Osteocyte (in vitro differentiated cells): ENCODE data around the gene LHFPL3. TPM values are rescaled to one million over a fixed set of nuclear protein-coding genes. Genes with fewer than 3 reads are reported as not detected.
A peak's percentile ranks its signal among the peaks of the same experiment; 100 is the strongest.

ENCODE experiments used
- DNase-seq: peaks from one replicate; pipeline ENCODE4 v3.0.0; 2021; ENCODE audit warnings: mixed read lengths; ENCODE audit not compliant: unreplicated experiment; ENCODE audit errors: extremely low spot score
- H3K27ac Mint-ChIP-seq: one replicate; pipeline ENCODE4 v1.8.0; 2021; ENCODE audit warnings: mild to moderate bottlenecking, mixed read lengths; ENCODE audit not compliant: unreplicated experiment
- H3K27me3 Mint-ChIP-seq: one replicate; pipeline ENCODE4 v1.8.0; 2021; ENCODE audit warnings: mixed read lengths; ENCODE audit not compliant: unreplicated experiment
- H3K36me3 Mint-ChIP-seq: one replicate; pipeline ENCODE4 v1.8.0; 2021; ENCODE audit warnings: mixed read lengths; ENCODE audit not compliant: unreplicated experiment
- H3K4me1 Mint-ChIP-seq: one replicate; pipeline ENCODE4 v1.8.0; 2021; ENCODE audit warnings: mixed read lengths; ENCODE audit not compliant: unreplicated experiment
- H3K4me3 Mint-ChIP-seq: one replicate; pipeline ENCODE4 v1.8.0; 2021; ENCODE audit warnings: mild to moderate bottlenecking, moderate library complexity, mixed read lengths; ENCODE audit not compliant: unreplicated experiment
- H3K9me3 Mint-ChIP-seq: one replicate; pipeline ENCODE4 v1.8.0; 2021; ENCODE audit warnings: mixed read lengths; ENCODE audit not compliant: unreplicated experiment
- total RNA-seq: library from RNA; stranded (reverse); gene quantifications from 2 replicates; pipeline ENCODE4 v1.2.1, GENCODE V29; 2021
- TF ChIP-seq, protein P1 (sequence below): fragments of 200-600 bp; sonication (generic); IDR thresholded peaks from 2 replicates; pipeline ENCODE4 v1.5.0; 2021; ENCODE audit warnings: antibody characterized with exemption, mild to moderate bottlenecking, moderate library complexity

LHFPL3 gene
- total RNA-seq, 1 donor from 2014 or later: not detected

DNA sequence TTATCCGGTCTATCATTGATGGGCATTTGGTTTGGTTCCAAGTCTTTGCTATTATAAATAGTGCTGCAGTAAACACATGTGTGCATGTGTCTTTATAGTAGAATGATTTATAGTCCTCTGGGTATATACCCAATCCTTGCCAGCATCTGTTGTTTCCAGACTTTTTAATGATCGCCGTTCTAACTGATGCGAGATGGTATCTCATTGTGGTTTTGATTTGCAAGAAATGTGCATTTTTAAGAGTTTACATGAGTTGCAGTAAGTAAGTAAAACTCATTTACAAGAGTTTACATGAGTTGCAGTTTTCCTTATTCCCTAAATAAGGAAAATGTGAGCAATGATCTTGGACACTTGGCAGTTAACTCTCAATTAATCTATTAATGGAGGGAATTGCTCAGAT is 312.1 kb downstream of the LHFPL3 start:
- no peaks in the 10 kb centered on the region for H3K36me3 Mint-ChIP-seq
- H3K9me3 Mint-ChIP-seq: peaks cover 4% of the 10 kb centered on the region
- H3K4me3 Mint-ChIP-seq: no peak overlapping the region
- H3K4me1 Mint-ChIP-seq: no peaks in the 10 kb centered on the region
- no peak overlapping the region for H3K27ac Mint-ChIP-seq
- TF ChIP-seq, protein P1, sequence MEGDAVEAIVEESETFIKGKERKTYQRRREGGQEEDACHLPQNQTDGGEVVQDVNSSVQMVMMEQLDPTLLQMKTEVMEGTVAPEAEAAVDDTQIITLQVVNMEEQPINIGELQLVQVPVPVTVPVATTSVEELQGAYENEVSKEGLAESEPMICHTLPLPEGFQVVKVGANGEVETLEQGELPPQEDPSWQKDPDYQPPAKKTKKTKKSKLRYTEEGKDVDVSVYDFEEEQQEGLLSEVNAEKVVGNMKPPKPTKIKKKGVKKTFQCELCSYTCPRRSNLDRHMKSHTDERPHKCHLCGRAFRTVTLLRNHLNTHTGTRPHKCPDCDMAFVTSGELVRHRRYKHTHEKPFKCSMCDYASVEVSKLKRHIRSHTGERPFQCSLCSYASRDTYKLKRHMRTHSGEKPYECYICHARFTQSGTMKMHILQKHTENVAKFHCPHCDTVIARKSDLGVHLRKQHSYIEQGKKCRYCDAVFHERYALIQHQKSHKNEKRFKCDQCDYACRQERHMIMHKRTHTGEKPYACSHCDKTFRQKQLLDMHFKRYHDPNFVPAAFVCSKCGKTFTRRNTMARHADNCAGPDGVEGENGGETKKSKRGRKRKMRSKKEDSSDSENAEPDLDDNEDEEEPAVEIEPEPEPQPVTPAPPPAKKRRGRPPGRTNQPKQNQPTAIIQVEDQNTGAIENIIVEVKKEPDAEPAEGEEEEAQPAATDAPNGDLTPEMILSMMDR: no peak
- no peaks in the 10 kb centered on the region for H3K27me3 Mint-ChIP-seq
- DNase-seq: no peak

DNA sequence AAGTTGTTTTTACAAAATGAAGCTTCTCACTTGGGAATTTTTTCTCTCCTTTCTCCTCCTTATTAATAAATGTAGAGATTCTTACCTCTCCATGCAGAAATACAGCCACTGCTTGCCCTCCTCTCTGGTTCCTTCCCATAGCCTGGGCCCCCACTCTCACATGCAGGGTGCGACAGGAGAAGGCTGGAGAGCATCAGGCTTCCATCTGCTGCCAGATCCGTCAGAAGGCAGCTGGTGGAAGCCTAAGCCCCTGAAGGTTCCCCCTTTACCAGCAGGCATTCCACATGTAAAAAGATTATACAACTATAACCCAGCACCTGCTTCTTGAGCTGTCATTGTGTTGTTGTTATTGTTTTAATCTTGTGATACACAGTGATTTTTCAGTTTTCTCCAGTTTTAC is 314.2 kb downstream of the LHFPL3 start:
- peaks cover 4% of the 10 kb centered on the region for H3K9me3 Mint-ChIP-seq
- H3K27ac Mint-ChIP-seq: no peak overlapping the region
- TF ChIP-seq, protein P1: no peak
- H3K27me3 Mint-ChIP-seq: no peaks in the 10 kb centered on the region
- H3K4me3 Mint-ChIP-seq: no peak overlapping the region
- H3K36me3 Mint-ChIP-seq: no peaks in the 10 kb centered on the region
- H3K4me1 Mint-ChIP-seq: no peaks in the 10 kb centered on the region
- DNase-seq: no peak

DNA sequence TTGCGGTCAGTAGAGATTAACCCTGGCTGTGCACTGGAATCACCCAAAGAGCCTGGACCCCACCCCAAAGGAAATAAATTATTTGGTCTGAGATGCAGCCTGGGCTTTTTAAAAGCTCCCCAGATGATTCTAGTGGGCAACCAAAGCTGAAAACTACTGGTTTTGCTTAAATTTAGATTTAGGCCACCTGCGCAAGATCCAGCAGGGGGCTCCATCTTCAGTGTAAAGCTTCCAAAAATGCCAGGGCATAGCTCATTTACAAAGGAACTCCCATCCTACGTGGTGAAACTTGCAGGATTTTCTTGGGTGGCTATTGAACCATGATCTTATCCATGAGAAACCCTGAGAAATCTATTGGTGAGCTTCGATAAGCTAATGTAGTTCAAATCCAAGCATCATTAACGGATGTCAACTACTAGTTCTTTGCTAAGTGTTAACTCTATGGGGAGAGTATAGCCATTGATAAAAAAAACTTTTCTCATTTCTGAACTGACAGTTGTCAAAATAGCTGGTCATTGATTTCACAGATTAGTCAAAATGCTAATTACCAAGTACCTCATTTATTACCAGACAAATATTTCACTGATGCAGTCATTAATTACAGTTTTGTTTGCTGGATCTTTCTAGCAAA is 315.3 kb downstream of the LHFPL3 start:
- H3K4me3 Mint-ChIP-seq: no peak overlapping the region
- H3K4me1 Mint-ChIP-seq: no peaks in the 10 kb centered on the region
- H3K27ac Mint-ChIP-seq: no peak overlapping the region
- no peaks in the 10 kb centered on the region for H3K27me3 Mint-ChIP-seq
- DNase-seq: no peak
- H3K36me3 Mint-ChIP-seq: no peaks in the 10 kb centered on the region
- TF ChIP-seq, protein P1: peak; percentile 43
- no peaks in the 10 kb centered on the region for H3K9me3 Mint-ChIP-seq

DNA sequence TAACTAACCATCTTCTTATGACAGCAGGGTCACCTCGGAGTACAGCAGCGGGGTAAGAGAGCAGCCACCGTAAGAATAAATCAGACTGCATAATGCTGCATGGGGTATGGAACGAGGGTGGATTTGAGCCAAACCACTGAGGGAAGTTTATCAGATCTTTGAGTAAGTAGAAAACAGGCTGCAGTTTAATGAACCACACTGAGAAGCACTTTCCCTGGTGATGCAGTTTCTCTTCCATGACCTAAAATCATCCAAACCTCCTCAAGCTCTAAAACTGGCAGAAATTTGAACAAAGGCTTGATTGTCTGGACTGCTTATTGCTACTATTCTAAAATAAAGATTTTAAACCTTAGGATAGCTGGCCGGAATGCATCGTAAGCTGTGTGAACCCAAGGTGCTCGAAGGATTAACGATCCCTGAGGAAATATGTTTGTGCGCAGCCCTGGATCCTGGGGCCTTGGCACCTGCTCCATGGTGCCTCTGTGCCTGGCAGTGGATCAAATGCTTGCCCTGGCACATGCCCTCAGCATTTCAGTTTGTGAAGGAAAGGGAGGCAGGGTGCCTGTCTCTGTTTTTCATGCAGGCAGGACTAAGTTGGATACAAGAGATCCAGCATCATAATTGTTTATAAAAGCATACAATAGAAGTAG is 322.7 kb downstream of the LHFPL3 start:
- no peaks in the 10 kb centered on the region for H3K36me3 Mint-ChIP-seq
- no peaks in the 10 kb centered on the region for H3K27me3 Mint-ChIP-seq
- H3K4me1 Mint-ChIP-seq: no peaks in the 10 kb centered on the region
- H3K27ac Mint-ChIP-seq: no peak overlapping the region
- no peaks in the 10 kb centered on the region for H3K9me3 Mint-ChIP-seq
- TF ChIP-seq, protein P1: no peak
- no peak for DNase-seq
- no peak overlapping the region for H3K4me3 Mint-ChIP-seq

DNA sequence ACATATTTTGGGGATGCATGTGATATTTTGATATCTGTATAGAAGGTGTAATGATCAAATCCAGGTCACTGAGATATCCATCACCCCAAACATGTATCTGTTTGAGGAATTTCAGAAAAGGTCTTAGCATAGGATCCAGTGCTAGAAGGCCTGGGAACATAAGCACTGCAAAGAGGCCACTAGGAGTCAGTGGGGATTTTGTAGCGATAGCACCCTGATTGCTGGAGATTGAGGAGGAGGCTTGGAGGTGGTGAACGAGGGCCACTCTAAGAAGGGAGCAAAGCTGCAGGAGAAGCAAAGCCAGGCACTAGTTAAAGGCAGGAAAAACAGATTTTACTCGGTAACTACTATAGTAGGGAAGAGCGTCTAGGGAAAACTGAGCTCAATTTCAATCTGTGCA is 324.0 kb downstream of the LHFPL3 start:
- Mint-ChIP-seq H3K9me3 (no peaks in the 10 kb centered on the region), H3K4me3 (no peak overlapping the region)

More for the DNA sequence above, 324.0 kb downstream of the LHFPL3 start:
- H3K4me1 Mint-ChIP-seq: no peaks in the 10 kb centered on the region
- no peaks in the 10 kb centered on the region for H3K27me3 Mint-ChIP-seq
- H3K36me3 Mint-ChIP-seq: no peaks in the 10 kb centered on the region
- TF ChIP-seq, protein P1: no peak
- no peak overlapping the region for H3K27ac Mint-ChIP-seq
- DNase-seq: no peak
